ENCODE measurements around the gene CCDC134.

DNA sequence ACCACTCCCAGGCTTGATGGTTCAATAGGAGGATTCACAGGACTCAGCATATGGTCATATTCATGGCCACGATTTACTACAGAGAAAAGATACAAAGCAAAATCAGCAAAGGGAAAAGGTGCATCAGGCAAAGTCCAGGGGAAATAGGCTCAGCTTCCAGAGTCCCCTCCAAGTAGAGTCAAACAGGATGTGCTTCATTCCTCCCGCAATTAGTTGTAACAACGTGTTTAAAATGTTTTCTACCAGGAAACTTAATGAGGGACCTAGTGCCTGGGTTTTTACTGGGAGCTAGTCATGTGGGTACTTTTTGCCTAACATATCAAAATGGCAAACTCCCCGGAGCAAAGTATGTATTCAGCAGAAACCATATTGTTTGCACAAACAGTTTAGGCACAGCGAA, 17.5 kb downstream of the CCDC134 start:
- TF ChIP-seq ZMAT3 (CRISPR knock-in tag; conservative IDR thresholded peaks at IDR 0.05), result no peak
- no peak for TF ChIP-seq KLF16 (CRISPR knock-in tag; IDR thresholded peaks at IDR 0.05)
- no peak for TF ChIP-seq TAF1 (CRISPR knock-in tag; IDR thresholded peaks at IDR 0.05)
- TF ChIP-seq GABPB1 (CRISPR knock-in tag; IDR thresholded peaks at IDR 0.05), result no peak
- TF ChIP-seq ZFP36 (IDR thresholded peaks at IDR 0.05; ENCODE audit: borderline replicate concordance, low read depth, low read length, partially characterized antibody), result no peak
